HuH-7 (cell line): Measurements from ENCODE around the gene ISCU.
A peak's percentile ranks its signal among the peaks of the same experiment; 100 is the strongest.
"Not testable (repeated sequence)": the region's sequence is repeated elsewhere in the genome, so short reads cannot be mapped to it uniquely, and the experiment has no call there.

Experiments
- DNase-seq: peaks from one replicate; pipeline ENCODE4 v3.0.0; 2011; ENCODE audit warnings: low spot score

Gene ISCU

DNA sequence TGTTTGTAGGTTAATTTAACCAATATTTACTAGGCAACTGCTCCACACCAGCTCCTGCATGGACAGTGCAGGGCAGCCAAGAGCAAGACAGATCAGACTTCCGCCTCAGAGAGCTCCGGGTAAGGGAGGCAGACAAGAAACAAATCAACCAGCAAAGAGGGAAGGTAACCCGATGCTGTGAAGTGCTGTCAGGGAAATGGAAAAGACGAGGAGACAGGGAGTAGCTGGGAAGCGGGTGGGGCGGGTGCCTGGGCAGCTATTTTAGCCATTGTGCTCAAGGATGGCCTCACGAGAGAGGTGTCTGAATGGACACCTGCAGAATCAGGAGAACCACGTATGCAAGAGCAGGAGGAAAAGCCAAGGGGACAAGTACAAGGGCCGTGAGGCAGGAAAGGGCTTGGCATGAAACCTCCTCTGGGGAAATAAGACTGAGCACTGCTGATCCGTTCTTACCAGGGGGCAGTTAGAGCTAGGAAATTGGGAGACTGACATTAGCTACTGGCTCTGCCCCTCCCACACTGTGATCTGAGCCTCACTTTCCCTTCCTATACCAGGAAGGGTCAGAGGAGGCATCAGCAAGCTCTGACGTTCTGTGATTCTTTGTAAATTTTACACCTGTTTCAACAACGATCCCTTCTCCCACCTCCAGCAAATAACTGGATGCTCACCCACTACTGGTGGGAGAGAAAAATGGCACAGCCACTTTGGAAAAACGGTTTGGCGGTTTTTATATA lies 42.0 kb downstream of the ISCU start:
- no peak for DNase-seq

DNA sequence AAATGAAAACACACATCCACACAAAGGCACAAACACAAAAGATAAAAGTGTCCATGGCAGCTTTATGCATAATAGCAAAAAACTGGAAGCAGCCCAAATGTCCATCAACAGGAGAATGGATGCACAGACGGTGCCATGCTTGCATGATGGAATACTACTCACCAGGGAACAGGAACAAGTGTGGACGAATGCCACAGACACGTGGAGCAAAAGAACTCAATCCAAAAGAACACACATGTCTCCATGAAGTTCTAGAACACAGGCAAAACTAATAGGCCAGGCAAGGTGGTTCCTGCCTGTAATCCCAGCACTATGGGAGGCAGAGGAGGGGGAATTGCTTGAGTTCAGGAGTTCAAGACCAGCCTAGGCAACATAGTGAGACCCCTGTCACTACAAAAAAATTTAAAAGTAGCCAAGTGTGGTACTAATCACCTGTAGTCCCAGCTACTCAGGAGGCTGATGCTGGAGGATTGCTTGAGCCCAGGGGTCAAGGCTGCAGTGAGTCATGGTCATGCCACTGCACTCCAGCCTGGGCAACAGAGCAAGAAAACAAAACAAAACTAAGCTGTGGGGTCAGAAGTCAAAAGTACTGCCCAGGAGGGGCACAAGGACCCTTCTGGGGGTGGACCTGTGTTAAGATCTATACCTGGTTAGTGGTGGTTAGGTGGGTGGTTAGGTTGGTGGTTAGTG lies 42.7 kb downstream of the ISCU start:
- DNase-seq, result no peak

DNA sequence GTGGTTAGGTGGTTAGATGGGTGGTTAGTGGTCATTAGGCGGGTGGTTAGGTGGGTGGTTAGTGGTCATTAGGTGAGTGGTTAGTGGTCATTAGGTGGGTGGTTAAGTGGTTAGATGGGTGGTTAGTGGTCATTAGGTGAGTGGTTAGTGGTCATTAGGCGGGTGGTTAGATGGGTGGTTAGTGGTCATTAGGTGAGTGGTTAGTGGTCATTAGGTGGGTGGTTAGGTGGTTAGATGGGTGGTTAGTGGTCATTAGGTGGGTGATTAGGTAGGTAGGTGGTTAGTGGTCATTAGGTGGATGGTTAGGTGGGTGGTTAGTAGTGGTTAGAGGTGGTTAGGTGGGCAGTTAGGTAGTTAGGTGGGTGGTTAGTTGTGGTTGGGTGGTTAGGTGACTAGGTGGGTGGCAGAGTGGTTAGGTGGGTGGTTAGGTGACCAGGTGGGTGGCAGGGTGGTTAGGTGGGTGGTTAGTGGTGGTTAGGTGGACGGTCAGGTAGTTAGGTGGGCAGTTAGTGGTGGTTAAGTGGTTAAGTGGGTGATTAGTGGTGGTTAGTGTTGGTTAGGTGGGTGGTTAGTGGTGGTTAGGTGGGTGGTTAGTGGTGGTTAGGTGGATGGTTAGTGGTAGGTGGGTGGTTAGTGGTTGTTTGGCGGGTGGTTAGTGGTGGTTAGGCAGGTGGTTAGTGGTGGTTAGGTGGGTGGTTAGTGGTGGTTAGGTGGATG lies 43.5 kb downstream of the ISCU start:
- no peak for DNase-seq

DNA sequence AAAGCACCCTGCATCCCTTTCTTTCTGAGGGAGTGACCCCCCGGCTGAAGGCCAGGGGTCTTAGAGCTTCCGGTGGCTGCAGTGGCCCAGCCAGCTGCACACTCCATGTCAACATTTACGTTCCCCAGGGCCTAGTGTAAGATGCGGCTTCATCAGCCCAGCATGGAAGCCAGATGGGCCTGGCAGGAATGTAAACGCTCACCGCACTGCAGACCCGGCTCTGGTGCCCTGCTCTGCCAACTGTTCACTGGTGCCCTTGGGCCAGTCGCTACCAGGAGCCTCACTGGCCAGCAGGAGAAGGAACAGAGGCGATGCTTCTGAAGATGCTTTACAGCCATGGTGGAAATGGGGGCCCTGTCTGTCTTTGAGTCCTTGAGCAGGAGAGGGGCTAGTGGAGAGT lies 44.1 kb downstream of the ISCU start:
- DNase-seq, result no peak

DNA sequence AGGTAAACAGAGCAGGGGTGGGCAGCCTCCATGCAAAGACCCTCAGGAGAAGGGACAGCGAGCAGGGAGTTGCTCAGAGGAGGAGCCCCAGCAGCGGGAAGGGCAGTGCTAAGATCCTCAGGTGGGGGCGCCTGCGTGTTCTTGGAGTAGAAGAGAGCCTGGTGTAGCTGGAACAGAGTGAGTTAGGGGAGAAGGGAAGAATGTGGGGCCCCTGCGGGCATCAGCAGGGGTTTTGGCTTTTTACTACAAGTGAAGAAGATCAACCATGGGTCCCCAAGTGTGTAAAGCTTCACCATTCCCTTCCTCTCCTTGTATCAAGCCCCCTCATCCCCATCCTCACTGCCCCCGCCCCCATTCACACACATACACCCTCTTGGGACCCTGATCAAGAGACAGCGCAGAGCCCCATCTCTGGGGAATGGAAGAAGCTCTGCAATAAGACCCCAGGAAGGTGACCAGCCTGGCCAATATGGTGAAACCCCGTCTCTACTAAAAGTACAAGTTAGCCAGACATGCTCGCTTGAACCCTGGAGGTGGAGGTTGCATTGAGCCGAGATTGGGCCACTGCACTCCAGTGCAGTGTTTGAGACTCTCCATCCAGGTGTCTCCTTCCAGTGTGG lies 45.7 kb downstream of the ISCU start:
- no peak for DNase-seq

DNA sequence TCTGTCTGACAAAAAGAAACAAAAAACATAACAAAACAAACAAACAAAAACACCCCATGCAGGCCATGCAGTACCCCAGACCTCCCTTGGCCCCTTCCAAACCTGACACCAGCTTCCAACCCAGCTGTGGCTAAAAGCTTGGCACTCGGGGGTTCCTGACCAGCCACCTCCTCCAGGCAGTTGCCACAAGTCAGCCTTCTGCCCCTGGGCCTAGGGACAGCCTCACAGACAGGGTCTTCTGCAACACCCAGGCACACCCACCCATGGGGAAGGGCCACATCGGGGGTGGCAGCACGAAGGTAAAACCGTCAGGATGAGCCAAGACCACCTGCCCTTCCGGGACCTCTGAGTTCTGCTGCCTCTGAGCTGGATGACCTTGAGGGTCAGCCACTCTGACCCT lies 46.2 kb downstream of the ISCU start:
- no peak for DNase-seq

DNA sequence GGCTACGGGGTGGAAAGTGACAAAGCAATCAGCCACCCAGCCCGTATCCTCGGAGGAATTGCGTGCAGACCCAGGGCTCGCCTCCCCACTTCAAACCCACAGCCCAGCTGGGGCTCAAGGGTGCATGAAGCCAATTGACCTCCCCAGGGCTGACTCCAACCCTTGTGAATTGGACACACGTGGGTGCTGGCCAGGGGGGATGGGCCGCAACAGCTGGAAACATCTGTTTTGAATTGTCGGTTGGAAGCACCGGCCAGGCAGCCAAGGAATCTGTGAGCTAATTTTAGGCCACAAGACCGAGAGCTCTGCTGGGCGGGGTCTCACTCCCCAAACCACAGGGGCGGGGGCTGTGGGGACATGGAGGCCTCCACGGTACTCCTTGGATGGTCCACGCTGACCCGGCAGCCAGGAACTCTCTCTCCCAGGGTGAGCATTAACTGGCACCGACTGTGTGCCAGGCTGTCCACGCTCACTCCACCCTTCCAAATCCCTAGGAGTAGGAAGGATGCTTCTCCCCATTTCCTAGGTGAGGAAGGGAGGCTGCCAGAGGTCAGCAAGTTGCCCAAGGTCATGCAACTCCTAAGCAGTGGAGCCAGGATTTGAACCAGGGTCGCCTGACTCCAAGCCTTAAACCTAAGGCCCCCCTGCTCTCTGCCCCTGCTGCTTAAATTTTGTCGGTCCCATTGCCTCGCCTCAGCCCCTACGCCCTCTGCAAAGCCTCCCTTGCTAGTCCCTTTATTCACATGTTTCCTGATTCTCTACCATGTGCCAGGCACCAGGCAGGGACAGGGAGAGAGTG lies 47.3 kb downstream of the ISCU start:
- DNase-seq, result no peak

DNA sequence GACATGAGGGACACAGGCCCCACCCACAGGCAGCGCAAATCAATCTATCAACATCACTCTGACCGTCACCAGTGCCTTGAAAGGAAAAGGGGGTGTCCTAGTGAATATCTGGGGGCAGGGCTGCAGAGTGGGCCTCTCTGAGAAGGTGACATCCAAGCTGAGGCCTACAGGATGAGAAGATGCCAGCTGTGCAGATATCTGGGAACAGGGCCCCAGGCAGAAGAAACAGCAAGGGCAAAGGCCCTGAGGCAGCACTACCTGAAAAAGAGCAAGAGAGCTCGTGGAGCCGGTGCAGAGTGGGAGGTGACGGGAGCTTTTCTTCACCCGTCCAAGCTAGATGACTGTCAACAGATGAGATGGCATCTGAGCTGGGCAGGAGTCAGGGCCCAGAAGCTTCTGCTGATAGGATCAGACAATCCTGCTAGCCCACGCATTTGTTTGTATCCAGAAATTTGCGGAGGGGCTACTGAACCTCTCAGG lies 48.0 kb downstream of the ISCU start:
- DNase-seq, result no peak

DNA sequence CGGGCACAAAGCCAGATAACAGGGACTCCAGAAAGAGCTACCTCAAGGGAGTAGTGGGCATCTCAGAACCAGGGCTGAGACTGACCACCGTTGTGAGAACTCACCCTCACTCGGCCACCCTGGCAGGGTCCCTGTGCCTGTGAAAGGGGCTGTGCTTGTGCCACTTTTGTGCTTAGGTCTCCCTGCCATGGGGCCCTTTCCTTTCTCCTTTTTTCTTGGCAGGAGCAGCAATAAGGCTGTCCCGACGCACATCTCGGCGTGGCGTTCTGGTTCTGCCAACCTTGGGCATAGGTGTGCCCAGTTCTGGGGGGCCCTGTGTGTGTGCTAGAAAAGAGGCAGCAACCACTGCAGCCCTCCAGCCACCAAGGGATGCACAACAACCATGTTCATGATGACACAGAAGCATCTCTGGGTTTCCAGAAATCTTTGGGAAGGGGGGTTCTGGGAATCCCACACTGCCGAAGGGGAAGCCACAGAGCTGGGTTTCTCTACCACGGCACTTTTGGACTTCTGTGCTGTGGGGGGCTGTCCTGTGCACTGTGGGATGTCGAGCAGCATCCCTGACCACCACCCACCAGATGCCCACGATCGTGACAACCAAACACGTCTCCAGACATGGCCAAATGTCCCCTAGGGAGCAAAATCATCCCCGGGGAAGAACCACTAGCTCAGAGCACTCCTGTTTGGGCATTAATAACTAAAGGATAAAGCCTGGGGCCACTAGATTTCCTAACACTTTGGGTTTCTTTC lies 48.6 kb downstream of the ISCU start:
- no peak for DNase-seq

DNA sequence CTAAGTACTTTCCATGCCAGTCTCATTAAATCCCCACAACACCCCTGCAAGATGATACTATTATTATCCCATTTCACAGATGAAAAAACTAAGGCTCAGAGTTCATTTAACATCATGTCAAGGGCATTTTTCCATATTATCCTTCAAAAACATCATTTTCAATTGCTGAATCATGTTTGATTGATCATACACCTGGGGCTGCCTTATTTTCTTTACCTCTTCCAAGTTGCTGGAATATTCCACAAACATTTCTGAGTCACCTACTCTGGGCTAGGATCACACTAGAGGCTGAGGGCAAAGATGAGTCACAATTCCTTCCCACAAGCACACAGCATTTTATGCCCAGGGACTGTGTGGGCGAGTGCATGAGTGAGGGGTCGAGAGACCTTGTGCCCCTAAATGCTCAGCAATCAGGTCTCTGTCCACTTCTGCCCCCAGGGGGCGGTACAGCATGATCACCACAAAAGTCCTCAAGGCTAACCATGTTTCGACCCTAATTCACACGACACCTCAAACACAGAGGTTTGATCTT lies 49.6 kb downstream of the ISCU start:
- peak; percentile 48 for DNase-seq

DNA sequence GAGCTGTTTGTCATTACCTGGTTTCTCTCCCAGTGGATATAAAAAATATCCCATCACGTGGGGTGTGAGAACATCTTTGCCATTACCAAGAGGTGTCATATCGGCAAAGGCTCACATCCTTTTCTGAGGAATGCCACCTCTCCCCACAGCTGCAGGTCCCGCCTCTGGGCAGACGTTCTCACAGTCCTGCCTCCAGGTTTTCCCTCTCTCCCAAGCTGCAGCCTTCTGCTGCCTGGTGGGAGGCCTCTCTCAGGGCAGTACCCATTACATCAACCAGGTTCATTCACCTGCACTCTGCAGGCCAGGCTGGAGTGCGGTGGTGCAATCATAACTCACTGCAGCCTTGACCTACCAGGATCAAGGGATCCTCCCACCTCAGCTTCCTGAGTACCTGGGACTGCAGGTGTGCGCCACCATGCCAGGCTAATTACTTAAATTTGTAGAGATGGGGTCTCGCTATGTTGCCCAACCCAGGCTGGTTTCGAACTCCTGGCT lies 50.4 kb downstream of the ISCU start:
- DNase-seq, result no peak

DNA sequence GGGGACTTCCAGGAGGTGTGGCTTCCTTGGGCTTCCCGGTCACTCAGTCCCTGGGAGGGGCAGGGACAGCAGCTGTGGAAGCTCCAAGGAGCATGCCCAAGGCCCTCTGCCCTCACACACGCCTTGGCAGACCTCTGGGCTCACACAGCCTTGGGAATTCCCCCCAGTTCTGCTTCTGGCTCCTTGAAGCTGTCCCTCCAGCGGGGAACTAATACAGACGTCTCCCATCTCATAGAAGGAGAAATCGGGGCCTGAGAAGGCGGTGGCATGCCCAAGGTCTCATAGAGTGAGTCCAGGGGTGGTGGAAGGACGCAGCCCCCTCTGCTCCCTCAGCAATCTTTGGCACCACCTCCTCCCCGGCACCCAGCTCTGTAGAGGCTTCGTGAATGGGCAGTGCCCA lies 51.2 kb downstream of the ISCU start:
- DNase-seq, result no peak

DNA sequence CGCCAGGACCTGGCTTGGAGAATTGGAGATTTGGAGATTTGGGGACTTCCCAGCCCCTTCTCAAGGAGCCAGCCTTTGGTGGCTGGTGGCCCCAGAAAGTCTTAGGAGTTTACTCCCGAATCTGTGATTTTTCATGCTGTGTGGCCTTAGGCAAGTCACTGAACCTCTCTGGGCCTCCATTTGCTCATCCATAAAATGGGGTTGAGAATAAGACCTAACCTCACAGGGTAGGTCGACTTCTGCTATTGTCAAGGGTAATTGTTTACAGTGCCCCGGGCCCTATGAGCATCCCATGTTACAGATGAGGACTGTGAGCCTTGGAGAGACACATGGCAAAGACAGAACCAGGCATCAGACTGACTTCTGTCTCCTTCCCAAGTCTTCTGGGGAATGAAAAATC lies 51.6 kb downstream of the ISCU start:
- DNase-seq, result no peak

DNA sequence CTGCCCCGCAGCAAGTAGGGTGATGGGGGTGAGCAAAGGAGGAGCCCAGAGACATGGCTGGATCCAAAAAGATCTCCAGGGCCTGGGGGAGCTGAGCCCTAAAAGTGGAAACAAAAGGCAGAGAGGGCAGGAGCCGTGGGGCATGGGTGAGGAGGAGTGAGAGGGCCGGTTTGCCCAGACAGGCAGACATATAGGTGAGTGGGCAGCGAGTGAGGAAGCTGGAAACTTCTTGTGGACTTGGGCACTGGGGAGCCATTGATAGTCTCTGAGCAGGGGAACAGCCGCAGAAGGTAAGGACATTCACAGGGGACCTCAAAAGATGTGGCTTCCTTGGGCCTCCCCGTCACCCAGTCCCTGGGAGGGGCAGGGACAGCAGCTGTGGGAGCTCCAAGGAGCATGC lies 52.2 kb downstream of the ISCU start:
- no peak for DNase-seq

DNA sequence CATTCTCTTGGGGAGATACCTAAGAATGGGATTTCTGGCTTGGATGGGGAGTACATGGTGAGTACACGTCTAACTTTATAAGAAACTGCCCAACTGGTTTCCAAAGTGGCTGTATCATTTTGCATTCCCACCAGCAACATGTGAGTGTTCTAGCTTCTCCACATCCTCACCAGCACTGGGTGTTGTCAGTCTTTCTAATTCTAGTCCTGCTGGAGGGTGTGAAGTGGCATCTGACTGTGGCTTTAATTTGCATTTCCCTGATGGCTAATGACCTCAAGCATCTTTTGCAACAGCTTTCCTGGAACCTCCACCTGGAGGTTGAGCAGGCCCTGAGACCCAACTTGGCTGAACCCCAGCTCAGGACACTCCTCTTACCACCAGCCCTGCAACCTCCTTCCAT lies 53.5 kb downstream of the ISCU start:
- no peak for DNase-seq

DNA sequence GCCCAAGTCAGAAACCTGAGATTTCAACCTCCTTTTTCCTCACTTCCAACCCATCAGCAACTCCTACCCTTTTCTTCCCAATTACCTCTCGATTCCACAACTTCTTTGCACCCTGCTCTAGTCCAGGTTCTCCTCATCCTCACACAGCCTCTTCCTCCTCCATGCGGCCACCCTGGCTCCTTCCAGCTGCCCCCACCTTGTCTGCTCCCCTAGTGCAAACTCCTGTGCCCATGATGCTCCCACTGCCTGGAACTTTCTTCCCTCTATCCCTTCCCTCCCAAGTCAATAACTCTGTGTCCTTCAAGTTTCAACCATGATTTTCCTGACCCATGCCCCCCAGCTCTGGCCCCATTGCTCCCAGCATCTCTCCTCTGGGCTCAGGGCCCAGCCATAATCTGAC lies 54.0 kb downstream of the ISCU start:
- DNase-seq, result no peak

DNA sequence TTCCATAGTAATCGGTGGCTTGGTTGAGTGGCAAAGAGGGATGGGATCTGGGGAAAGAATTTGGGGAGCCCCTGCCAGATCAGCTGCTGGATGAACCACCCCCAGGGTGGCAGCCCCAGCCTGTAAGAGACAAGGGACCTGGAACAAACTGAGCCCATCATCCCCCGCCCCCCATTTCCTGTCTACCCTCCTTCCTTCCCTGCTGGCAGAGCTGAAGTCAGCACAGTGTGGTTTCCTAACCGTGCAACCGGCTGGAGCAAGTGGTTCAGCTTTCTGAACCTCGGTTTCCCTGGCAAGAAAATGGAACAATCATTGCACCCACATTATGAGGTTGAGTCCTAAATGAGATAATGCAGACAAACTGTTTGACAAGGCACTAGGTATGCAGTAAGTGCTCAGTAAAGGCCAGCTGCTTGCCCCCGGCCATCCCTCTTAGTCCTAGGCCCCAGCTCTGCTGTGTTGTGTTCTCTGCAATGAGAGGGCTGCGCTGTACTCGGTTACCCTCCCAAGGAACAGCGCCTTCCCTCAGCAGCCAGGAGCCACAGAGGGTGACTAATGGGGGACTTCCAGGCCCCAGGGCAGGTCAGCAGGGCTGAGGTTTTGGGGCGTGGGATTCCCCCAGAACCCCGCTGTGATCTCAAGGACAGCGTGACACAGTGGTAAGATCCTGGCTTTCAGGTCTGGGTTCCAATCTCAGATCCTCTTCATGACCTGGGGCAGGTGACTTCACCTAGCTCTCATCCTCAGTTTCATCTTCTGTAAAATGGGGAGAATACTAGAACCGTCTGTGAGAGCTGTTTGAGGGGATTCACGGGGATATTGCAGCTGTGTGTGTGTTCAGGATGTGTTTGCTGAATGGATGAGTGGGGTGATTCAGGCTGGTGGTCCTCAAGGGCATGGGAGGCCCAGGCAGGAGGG lies 54.8 kb downstream of the ISCU start:
- no peak for DNase-seq

DNA sequence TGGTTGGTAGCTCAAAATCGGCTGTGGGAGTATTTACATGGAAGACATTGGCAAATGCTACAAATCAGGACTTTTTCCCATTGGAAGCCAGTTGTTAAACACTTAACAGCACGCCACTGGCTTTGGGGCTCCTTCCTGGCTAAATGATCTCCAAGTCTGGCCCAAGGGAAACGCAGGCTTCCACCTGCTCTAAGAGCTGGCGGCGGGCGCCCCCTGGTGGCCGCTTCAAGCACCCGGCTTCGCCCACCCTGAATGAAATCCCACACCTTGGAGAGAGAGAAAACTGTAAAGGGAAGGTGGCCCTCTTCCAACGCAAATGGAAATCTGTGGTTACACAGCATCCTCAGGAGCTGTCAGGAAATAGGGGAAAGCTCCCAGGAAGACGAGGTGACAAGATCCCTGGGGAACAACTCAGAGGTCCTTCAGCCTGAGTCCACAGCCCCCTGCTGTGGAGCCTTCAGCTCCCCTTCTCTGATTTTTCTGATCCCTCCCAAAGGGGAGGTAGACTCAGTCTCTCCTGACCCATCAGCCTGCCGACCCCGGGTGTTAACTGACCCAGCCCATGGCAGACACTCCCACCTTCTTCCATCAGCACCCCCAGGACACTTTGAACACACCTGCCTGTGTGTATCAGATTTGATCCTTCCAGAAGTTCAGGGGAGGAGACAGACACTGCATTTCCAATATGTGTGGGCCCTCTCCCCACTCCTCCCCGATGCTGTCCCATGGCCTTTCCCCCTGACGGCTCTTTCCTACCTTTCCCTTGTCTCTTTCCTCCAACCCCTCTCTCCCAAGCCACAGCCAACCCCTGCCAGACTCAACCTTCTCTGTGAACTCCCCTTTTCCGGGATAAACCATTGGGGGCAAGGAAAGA lies 55.9 kb downstream of the ISCU start:
- peak; percentile 86 for DNase-seq

DNA sequence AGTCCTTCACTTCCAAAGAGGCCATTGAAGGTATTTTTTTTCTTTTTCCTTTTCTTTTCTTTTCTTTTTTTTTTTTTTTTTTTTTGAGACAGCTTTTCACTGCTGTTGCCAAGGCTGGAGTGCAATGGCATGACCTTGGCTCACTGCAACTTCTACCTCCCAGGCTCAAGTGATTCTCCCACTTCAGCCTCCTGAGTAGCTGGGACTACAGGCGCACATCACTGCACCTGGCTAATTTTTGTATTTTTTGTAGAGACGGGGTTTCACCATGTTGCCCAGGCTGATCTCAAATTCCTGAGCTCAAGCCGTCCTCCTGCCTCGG lies 56.5 kb downstream of the ISCU start:
- DNase-seq, result not testable (repeated sequence)
